ENCODE results near the gene SPON1.

DNA sequence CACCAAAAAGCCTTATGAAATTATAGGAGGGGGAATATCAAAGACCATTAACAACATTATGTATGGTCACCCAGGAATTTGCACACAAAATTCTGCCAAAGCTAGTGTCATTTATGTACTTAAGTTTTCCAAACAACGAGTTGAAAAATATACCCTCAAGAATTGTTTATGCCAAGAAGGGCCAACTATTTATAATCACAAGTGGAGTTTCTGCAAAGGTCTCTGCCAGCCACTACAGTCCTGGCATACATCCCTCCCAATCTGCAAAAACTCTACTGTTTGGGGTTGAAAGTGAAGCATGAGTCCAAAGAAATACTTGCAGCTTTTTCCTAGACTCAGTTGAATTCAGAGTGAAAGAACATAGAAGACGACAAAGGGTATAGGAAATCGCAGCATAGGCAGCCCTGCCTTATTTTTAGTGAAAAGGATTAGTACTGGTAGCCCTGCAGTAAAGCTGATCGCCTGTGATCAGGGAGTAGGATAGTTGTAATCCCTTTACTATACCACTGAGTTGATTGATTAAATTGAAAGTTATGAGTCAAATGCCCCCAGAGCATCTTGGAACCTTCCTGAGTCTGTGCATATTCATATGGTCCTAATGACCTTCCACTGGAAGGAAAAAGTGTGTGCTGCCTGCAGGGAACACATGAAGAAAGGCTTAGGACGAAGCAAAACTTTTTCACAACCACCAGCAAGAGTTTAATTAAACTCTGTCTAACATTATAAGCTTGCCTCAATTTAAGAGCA, 144.0 kb downstream of the SPON1 start:
- TF ChIP-seq, protein P1, sequence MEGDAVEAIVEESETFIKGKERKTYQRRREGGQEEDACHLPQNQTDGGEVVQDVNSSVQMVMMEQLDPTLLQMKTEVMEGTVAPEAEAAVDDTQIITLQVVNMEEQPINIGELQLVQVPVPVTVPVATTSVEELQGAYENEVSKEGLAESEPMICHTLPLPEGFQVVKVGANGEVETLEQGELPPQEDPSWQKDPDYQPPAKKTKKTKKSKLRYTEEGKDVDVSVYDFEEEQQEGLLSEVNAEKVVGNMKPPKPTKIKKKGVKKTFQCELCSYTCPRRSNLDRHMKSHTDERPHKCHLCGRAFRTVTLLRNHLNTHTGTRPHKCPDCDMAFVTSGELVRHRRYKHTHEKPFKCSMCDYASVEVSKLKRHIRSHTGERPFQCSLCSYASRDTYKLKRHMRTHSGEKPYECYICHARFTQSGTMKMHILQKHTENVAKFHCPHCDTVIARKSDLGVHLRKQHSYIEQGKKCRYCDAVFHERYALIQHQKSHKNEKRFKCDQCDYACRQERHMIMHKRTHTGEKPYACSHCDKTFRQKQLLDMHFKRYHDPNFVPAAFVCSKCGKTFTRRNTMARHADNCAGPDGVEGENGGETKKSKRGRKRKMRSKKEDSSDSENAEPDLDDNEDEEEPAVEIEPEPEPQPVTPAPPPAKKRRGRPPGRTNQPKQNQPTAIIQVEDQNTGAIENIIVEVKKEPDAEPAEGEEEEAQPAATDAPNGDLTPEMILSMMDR (IDR thresholded peaks at IDR 0.05; ENCODE audit: insufficient read depth, low read length, poor library complexity, severe bottlenecking): no peak
- TF ChIP-seq EZH2phosphoT487 (conservative IDR thresholded peaks at IDR 0.05; ENCODE audit: low read length): no peak
